ENCODE results near the gene ARHGEF10L. TPM values are rescaled to one million over a fixed set of nuclear protein-coding genes. Genes with fewer than 3 reads are reported as not detected.
A peak's percentile ranks its signal among the peaks of the same experiment; 100 is the strongest.

Gene ARHGEF10L
- total and polyA plus RNA-seq, 4 experiments from 2014 or later, result 0.47 to 0.78 TPM; not detected in 2

GRCh38 chr1:17567582-17567981 is 28.1 kb downstream of the ARHGEF10L start:
- Mint-ChIP-seq H3K27me3 (peaks cover 3 to 7% of the 10 kb centered on the region in 2 donors), H3K9me3 (no peaks in the 10 kb centered on the region), H3K4me1 (no peaks in the 10 kb centered on the region), H3K4me3 (no peak overlapping the region), H3K27ac (no peak overlapping the region), H3K36me3 (no peaks in the 10 kb centered on the region)
- Histone ChIP-seq H3K9me3 (ENCODE audit: control insufficient read depth in 1 of 2, low read length in 2 of 2) (no peaks in the 10 kb centered on the region), H3K36me3 (ENCODE audit: insufficient read depth, low read length) (no peaks in the 10 kb centered on the region), H3K27ac (ENCODE audit: low read depth, low read length) (no peak overlapping the region), H3K4me1 (ENCODE audit: insufficient read depth, low read length) (no peaks in the 10 kb centered on the region), H3K27me3 (ENCODE audit: insufficient read depth, low read length) (no peaks in the 10 kb centered on the region), H3K4me3 (ENCODE audit: low read length in 2 of 2) (no peak overlapping the region)
- intact Hi-C loops (cut with micrococcal nuclease), result no loop called here
- ChIA-PET POLR2A (ENCODE audit: partially characterized antibody) (no interaction called here), CTCF (ENCODE audit: partially characterized antibody) (no interaction called here)
- no peak for DNase-seq

- intact Hi-C loops (cut with micrococcal nuclease), result no loop called here
Observed at GRCh38 chr1:17568014-17568900, 28.8 kb downstream of the ARHGEF10L start.

GRCh38 chr1:17569200-17570139 is 30.0 kb downstream of the ARHGEF10L start:
- DNase-seq, result no peak
- intact Hi-C loops (cut with micrococcal nuclease), result no loop called here
- Histone ChIP-seq H3K36me3 (ENCODE audit: insufficient read depth, low read length) (no peaks in the 10 kb centered on the region), H3K4me3 (ENCODE audit: low read length in 2 of 2) (no peak overlapping the region), H3K27ac (ENCODE audit: low read depth, low read length) (no peak overlapping the region), H3K4me1 (ENCODE audit: insufficient read depth, low read length) (no peaks in the 10 kb centered on the region), H3K9me3 (ENCODE audit: control insufficient read depth in 1 of 2, low read length in 2 of 2) (no peaks in the 10 kb centered on the region), H3K27me3 (ENCODE audit: insufficient read depth, low read length) (no peaks in the 10 kb centered on the region)
- H3K9me3 Mint-ChIP-seq, result no peaks in the 10 kb centered on the region
- no peak overlapping the region for H3K4me3 Mint-ChIP-seq
- H3K4me1 Mint-ChIP-seq, result no peaks in the 10 kb centered on the region
- POLR2A ChIA-PET (ENCODE audit: partially characterized antibody), result no interaction called here
- no peaks in the 10 kb centered on the region for H3K36me3 Mint-ChIP-seq
- no peak overlapping the region for H3K27ac Mint-ChIP-seq
- CTCF ChIA-PET (ENCODE audit: partially characterized antibody), result no interaction called here
- H3K27me3 Mint-ChIP-seq, result peaks cover 3 to 8% of the 10 kb centered on the region in 2 donors

More at GRCh38 chr1:17568014-17568900, 28.8 kb downstream of the ARHGEF10L start:
- no peaks in the 10 kb centered on the region for H3K4me1 Mint-ChIP-seq
- Histone ChIP-seq H3K4me3 (ENCODE audit: low read length in 2 of 2) (no peak overlapping the region), H3K4me1 (ENCODE audit: insufficient read depth, low read length) (no peaks in the 10 kb centered on the region), H3K27me3 (ENCODE audit: insufficient read depth, low read length) (no peaks in the 10 kb centered on the region), H3K9me3 (ENCODE audit: control insufficient read depth in 1 of 2, low read length in 2 of 2) (no peaks in the 10 kb centered on the region), H3K36me3 (ENCODE audit: insufficient read depth, low read length) (no peaks in the 10 kb centered on the region), H3K27ac (ENCODE audit: low read depth, low read length) (no peak overlapping the region)
- ChIA-PET CTCF (ENCODE audit: partially characterized antibody) (no interaction called here), POLR2A (ENCODE audit: partially characterized antibody) (no interaction called here)
- no peak for DNase-seq
- peaks cover 3 to 6% of the 10 kb centered on the region in 2 donors for H3K27me3 Mint-ChIP-seq
- H3K27ac Mint-ChIP-seq, result peak overlapping the region in 1 of 7 donors; percentile 62
- H3K4me3 Mint-ChIP-seq, result no peak overlapping the region
- H3K36me3 Mint-ChIP-seq, result no peaks in the 10 kb centered on the region
- no peaks in the 10 kb centered on the region for H3K9me3 Mint-ChIP-seq

GRCh38 chr1:17570228-17570627 is 30.7 kb downstream of the ARHGEF10L start:
- H3K36me3 ChIP-seq (ENCODE audit: insufficient read depth, low read length), result no peaks in the 10 kb centered on the region
- no peak overlapping the region for H3K4me3 Mint-ChIP-seq
- no peak for DNase-seq
- H3K4me3 ChIP-seq (ENCODE audit: low read length in 2 of 2), result no peak overlapping the region
- CTCF ChIA-PET (ENCODE audit: partially characterized antibody), result no interaction called here
- no peaks in the 10 kb centered on the region for H3K9me3 Mint-ChIP-seq
- H3K4me1 ChIP-seq (ENCODE audit: insufficient read depth, low read length), result no peaks in the 10 kb centered on the region
- peaks cover 4 to 8% of the 10 kb centered on the region in 2 donors for H3K27me3 Mint-ChIP-seq
- no peaks in the 10 kb centered on the region for H3K27me3 ChIP-seq (ENCODE audit: insufficient read depth, low read length)
- no peak overlapping the region for H3K27ac ChIP-seq (ENCODE audit: low read depth, low read length)
- H3K4me1 Mint-ChIP-seq, result no peaks in the 10 kb centered on the region
- no peaks in the 10 kb centered on the region for H3K9me3 ChIP-seq (ENCODE audit: control insufficient read depth in 1 of 2, low read length in 2 of 2)
- no peak overlapping the region for H3K27ac Mint-ChIP-seq
- POLR2A ChIA-PET (ENCODE audit: partially characterized antibody), result no interaction called here
- intact Hi-C loops (cut with micrococcal nuclease), result no loop called here
- no peaks in the 10 kb centered on the region for H3K36me3 Mint-ChIP-seq

GRCh38 chr1:17572264-17572985 is 32.9 kb downstream of the ARHGEF10L start:
- no peak for DNase-seq
- Histone ChIP-seq H3K9me3 (ENCODE audit: control insufficient read depth in 1 of 2, low read length in 2 of 2) (no peaks in the 10 kb centered on the region), H3K27me3 (ENCODE audit: insufficient read depth, low read length) (no peaks in the 10 kb centered on the region), H3K36me3 (ENCODE audit: insufficient read depth, low read length) (no peaks in the 10 kb centered on the region), H3K4me3 (ENCODE audit: low read length in 2 of 2) (no peak overlapping the region), H3K4me1 (ENCODE audit: insufficient read depth, low read length) (no peaks in the 10 kb centered on the region), H3K27ac (ENCODE audit: low read depth, low read length) (no peak overlapping the region)
- no peak overlapping the region for H3K4me3 Mint-ChIP-seq
- ChIA-PET CTCF (ENCODE audit: partially characterized antibody) (no interaction called here), POLR2A (ENCODE audit: partially characterized antibody) (no interaction called here)
- no peaks in the 10 kb centered on the region for H3K9me3 Mint-ChIP-seq
- no peaks in the 10 kb centered on the region for H3K4me1 Mint-ChIP-seq
- no peak overlapping the region for H3K27ac Mint-ChIP-seq
- no peaks in the 10 kb centered on the region for H3K36me3 Mint-ChIP-seq
- peaks cover 5 to 8% of the 10 kb centered on the region in 2 donors for H3K27me3 Mint-ChIP-seq
- intact Hi-C loops (cut with micrococcal nuclease), result no loop called here

GRCh38 chr1:17573518-17574041 is 34.1 kb downstream of the ARHGEF10L start:
- Mint-ChIP-seq H3K36me3 (no peaks in the 10 kb centered on the region), H3K9me3 (no peaks in the 10 kb centered on the region), H3K27me3 (peaks cover 5 to 11% of the 10 kb centered on the region in 2 donors), H3K4me3 (no peak overlapping the region), H3K4me1 (no peaks in the 10 kb centered on the region), H3K27ac (no peak overlapping the region)
- intact Hi-C loops (cut with micrococcal nuclease), result no loop called here
- Histone ChIP-seq H3K27ac (ENCODE audit: low read depth, low read length) (no peak overlapping the region), H3K4me1 (ENCODE audit: insufficient read depth, low read length) (no peaks in the 10 kb centered on the region), H3K4me3 (ENCODE audit: low read length in 2 of 2) (no peak overlapping the region), H3K9me3 (ENCODE audit: control insufficient read depth in 1 of 2, low read length in 2 of 2) (no peaks in the 10 kb centered on the region), H3K27me3 (ENCODE audit: insufficient read depth, low read length) (no peaks in the 10 kb centered on the region), H3K36me3 (ENCODE audit: insufficient read depth, low read length) (no peaks in the 10 kb centered on the region)
- POLR2A ChIA-PET (ENCODE audit: partially characterized antibody), result no interaction called here
- no peak for DNase-seq
- CTCF ChIA-PET (ENCODE audit: partially characterized antibody), result no interaction called here

- POLR2A ChIA-PET (ENCODE audit: partially characterized antibody), result no interaction called here
- H3K4me1 ChIP-seq (ENCODE audit: insufficient read depth, low read length), result no peaks in the 10 kb centered on the region
- H3K36me3 ChIP-seq (ENCODE audit: insufficient read depth, low read length), result no peaks in the 10 kb centered on the region
- H3K4me3 ChIP-seq (ENCODE audit: low read length in 2 of 2), result no peak overlapping the region
- intact Hi-C loops (cut with micrococcal nuclease), result no loop called here
- Mint-ChIP-seq H3K9me3 (no peaks in the 10 kb centered on the region), H3K27ac (no peak overlapping the region), H3K27me3 (peaks cover 3 to 11% of the 10 kb centered on the region in 2 donors), H3K36me3 (no peaks in the 10 kb centered on the region), H3K4me3 (no peak overlapping the region), H3K4me1 (no peaks in the 10 kb centered on the region)
- no peak overlapping the region for H3K27ac ChIP-seq (ENCODE audit: low read depth, low read length)
- H3K9me3 ChIP-seq (ENCODE audit: control insufficient read depth in 1 of 2, low read length in 2 of 2), result no peaks in the 10 kb centered on the region
- DNase-seq, result no peak
- CTCF ChIA-PET (ENCODE audit: partially characterized antibody), result no interaction called here
- H3K27me3 ChIP-seq (ENCODE audit: insufficient read depth, low read length), result no peaks in the 10 kb centered on the region
Observed at GRCh38 chr1:17574516-17574915, 35.0 kb downstream of the ARHGEF10L start.

All from CD4-positive, alpha-beta memory T cell (primary cell).